GM18951 (cell line): ENCODE data around the gene OR5B3.

Experiments
- POLR2A ChIP-seq: IDR thresholded peaks from 4 replicates; pipeline ENCODE4 v1.6.1; 2011; ENCODE audit warnings: mild to moderate bottlenecking; ENCODE audit not compliant: insufficient read length, insufficient read depth; ENCODE audit errors: extremely low read depth
- in situ Hi-C: fragments of 300-500 bp; cut with MboI; formaldehyde crosslinking; loops from one replicate; pipeline ENCODE4 v1.12.0; 2022; ENCODE audit warnings: low sequenced_read_pairs, mixed read lengths, inconsistent platforms; ENCODE audit not compliant: unreplicated experiment

Gene OR5B3

GRCh38 chr11:58390551-58391063 is 16.1 kb downstream of the OR5B3 start:
- no peak for TF ChIP-seq POLR2A

GRCh38 chr11:58358969-58359368 is 47.7 kb downstream of the OR5B3 start, which contains the start of gene OR5B17:
TSS of gene OR5B17 (minus strand) at chr11:58359069. CDS start at chr11:58359069, 0 bp downstream.
- in situ Hi-C loops = no loop called here
- no peak for TF ChIP-seq POLR2A

More at GRCh38 chr11:58390551-58391063, 16.1 kb downstream of the OR5B3 start:
- in situ Hi-C loops = no loop called here

- in situ Hi-C loops = no loop called here
- no peak for TF ChIP-seq POLR2A
These were observed 51.9 kb downstream of the OR5B3 start for GRCh38 chr11:58354727-58355126.
